Frontal cortex (tissue), 4 donors: ENCODE data around the gene FTSJ1. TPM values are rescaled to one million over a fixed set of nuclear protein-coding genes. Genes with fewer than 3 reads are reported as not detected.

Experiments used
- DNase-seq, 2 donors: peaks; one replicate each; pipeline ENCODE4 v3.0.0; 2012; ENCODE audit warnings: low spot score in 2 of 2
- FAIRE-seq: peaks from 2 replicates; lab custom pipeline; 2012; peaks lifted over from hg19 to GRCh38; lab: Jason Lieb, UNC
- total RNA-seq: library from RNA; depleted of rRNA; stranded (reverse); fragments of >200 nt; gene quantifications from one replicate; pipeline ENCODE4 v1.2.3, GENCODE V29; 2014
- donor health status: control.
- donor health status: control.
- donor health status: control.

Gene FTSJ1
- total RNA-seq, 1 donor from 2014 or later = 36.3 TPM

DNA sequence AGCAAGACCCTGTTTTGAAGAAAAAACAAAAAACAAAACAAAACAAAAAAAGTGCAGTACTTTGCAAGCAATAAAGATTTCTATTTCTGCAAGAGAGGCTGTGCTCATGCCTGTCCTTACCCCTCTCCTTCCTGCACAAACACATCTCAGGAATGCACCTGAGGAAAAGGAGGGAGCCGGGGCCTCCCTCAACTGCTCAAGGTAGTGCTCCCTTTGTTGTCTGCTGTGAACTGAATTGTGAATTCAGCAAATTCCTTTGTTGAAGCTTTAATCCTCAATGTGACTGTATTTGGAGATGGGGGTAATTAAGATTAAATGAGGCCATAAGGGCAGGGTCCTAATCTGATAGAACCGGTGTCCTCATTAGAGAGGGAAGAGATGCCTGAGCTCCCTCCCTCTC lies 13.9 kb downstream of the FTSJ1 start:
- DNase-seq = no peak
- no peak for FAIRE-seq

DNA sequence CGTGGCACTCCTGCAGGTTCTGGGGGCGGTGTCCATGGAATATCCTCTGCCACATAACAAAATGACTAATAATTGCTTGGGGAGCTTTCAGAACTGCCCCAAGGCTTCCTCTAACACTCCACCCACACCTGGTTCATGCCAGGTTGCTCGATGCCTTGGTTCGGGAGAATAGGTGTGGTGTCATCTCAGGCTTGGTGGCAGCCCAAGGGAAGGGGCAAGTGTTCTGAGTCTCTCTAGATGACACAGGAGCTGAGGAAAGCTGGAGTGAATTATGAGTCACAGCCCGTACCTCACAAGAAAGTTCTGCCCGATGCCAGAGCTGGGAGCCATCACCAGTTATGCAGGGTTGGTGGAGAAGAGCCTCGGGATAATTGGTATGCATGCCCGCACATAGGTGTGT lies 14.7 kb downstream of the FTSJ1 start:
- FAIRE-seq (no peak), DNase-seq (no peak)

DNA sequence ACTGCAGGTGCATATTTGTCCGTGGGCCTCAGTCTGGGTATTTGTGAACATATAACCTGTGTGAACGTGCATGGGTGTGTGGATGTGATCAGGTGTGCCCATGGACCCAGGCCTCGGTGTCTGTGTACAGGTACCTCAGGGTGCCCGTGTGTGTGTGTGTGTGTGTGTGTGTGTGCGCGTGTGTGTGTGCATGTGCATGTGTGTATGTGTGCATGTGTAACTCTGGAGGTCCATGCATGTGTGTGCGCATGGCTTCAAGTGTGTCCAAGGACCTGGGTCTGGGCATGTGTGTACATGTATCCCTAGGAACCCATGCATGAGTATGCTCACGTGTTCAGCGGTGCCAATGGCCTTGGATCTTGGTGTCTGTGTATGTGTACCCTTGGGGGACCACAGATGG lies 15.8 kb downstream of the FTSJ1 start:
- DNase-seq = no peak
- no peak for FAIRE-seq

DNA sequence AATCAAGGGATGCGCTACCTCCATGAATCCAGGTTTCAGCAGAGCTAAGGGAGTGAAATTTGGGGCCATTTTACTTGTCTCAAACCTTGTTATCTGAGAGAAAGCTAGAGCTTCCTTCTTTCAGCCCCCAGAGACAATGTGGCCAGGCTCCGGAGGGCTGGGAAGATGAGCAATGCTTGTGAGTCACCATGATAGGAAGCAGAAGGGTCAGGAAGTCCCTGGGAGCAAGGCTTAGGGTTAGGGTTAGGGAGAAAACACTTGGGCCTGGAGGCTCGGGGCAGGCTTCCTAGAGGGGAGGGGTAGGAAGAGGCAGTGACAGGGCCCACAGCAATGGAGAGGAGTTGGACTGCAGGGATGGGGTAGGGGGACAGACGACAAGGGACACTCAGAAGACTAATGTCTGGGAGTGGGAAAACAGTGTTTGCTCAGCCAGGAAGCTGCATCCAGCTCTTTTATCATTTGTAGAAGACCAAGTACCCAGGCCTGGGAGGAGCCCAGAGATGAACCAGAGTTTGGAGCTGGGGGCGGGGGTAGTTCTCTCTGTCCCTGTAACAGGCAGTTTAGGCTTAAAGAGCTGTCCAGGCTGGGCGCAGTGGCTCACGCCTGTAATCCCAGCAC lies 16.4 kb downstream of the FTSJ1 start:
- FAIRE-seq = no peak

DNA sequence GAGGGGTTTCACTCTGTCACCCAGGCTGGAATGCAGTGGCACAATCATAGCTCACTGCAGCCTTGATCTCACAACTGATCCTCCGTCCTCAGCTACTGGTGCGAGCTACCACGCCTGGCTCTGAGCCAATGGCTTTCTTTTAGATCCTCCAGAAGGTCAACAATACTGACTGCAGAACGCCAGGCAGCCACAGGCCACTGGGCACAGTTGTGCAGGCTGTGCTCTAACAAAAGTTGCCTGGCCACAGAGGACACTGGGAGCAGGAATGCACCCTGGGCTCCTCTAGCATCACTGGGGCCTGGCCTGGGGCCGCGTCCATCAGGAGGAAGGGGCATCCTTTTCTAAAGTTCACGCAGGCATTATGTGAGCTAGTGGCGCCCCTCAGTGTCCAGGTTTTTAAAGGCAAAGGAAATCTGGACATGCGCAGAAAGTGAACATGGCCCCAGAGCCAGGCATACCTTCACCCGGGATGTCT lies 17.9 kb downstream of the FTSJ1 start:
- no peak for DNase-seq
- no peak for FAIRE-seq

More for the DNA sequence above, 16.4 kb downstream of the FTSJ1 start:
- DNase-seq = no peak

DNA sequence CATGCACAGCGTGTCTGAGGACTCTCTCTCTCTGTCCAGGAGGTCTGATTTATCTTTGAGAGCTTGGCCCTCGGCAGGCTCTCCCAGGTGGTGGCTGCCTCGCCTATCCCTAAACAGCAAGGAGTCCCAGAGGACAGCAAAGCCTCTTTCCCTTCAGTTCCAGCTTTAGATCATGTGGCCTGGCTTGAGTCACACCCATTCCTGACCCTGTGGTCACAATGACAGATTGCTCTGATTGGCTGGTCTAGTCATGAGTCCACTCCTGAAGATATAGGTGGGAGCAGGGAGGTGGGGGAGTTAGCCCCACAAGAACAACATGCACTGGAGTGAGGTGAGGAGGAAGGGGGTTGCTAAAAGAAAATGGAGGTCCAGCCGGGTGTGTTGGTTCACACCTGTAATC lies 20.7 kb downstream of the FTSJ1 start:
- DNase-seq (no peak), FAIRE-seq (no peak)

DNA sequence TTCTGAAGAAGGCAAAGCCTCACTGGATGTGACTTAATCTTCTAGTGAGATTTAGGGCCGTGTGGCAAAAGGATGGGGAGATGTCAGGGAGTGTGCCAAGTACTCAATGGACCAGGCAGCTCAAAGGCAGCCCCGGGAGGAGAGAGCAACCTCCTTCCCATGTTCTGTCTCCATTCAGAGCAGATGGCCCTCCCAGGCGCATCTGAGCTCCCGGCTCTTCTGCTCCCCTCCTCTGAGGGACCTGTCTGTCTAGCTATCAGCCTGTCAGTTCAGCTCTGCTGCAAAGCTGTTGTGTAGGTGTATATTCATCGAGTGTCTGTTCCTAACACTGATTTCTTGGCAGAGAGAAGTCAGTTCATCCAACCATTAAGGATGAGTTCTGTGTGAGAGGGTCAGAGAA lies 21.9 kb downstream of the FTSJ1 start:
- DNase-seq (no peak), FAIRE-seq (no peak)

DNA sequence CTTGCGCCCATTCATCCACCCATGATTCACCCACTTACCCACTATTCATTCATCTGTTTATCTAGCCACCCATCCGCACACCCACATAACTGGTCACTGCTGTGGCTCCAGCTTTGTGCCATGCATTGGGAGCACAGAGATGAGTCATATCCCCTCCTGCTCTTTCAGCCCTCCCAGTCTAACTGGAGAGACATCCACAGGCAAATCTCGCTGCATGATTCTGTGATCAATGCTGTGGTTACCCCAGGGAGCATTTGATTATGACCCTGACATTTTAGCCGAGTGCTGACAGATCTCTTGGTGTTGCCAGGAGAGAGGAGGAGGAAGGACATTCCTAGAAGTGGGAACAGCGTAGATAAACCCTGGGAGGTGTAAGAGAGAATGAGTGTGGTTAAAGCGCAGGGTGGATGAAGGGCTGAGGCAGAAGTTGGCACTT lies 22.4 kb downstream of the FTSJ1 start:
- FAIRE-seq (no peak), DNase-seq (no peak)

DNA sequence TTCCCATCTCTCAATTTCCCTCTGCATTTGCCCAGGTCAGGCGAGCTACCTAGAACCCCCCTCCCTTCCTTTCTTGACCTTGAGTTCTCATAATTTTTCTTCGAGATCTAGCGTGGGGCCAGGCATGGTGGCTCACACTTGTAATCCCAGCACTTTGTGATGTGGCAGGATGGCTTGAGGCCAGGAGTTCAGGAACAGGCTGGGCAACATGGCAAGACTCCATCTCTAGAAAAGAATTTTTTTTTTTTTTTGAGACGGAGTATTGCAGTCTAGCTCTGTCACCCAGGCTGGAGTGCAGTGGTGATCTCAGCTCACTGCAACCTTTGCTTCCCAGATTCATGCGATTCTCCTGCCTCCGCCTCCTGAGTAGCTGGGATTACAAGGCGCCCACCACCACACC lies 28.3 kb downstream of the FTSJ1 start:
- no peak for DNase-seq
- FAIRE-seq = no peak

DNA sequence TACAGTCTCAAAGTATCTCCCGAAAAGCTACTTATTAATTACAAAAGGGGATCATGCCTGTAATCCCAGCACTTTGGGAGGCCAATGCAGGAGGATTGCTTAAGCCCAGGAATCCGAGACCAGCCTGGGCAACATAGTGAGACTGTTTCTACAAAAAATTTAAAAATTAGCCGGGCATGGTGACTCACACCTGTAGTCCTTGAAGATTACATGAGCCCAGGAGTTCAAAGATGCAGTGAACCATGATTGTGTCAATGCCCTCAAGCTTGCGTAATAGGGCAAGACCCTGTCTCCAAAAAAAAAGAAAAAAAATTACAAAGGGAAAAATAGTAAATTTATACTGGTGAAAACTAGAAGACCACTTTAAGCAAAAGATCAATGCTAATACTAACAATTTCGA lies 29.5 kb downstream of the FTSJ1 start:
- FAIRE-seq (no peak), DNase-seq (no peak)

DNA sequence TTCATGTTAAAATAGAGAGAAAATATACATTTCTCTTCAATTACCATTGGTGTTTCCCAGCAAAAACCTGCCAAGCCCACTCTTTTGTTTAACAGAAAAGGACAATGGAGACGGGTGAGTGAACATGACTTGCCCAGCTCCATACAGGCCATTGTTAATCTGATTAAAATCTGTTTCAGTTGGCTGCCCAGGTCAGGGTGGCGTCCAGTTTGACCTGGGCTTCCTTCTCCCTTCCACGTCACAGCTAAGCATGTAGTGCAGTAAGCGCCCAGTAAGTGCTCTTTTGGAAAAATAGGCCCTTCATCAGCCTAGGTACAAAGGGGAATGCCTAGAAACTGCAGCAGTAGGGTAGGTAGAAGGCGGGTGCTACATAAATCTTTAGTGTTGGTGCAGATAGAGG lies 31.2 kb downstream of the FTSJ1 start:
- DNase-seq = no peak
- FAIRE-seq = no peak

DNA sequence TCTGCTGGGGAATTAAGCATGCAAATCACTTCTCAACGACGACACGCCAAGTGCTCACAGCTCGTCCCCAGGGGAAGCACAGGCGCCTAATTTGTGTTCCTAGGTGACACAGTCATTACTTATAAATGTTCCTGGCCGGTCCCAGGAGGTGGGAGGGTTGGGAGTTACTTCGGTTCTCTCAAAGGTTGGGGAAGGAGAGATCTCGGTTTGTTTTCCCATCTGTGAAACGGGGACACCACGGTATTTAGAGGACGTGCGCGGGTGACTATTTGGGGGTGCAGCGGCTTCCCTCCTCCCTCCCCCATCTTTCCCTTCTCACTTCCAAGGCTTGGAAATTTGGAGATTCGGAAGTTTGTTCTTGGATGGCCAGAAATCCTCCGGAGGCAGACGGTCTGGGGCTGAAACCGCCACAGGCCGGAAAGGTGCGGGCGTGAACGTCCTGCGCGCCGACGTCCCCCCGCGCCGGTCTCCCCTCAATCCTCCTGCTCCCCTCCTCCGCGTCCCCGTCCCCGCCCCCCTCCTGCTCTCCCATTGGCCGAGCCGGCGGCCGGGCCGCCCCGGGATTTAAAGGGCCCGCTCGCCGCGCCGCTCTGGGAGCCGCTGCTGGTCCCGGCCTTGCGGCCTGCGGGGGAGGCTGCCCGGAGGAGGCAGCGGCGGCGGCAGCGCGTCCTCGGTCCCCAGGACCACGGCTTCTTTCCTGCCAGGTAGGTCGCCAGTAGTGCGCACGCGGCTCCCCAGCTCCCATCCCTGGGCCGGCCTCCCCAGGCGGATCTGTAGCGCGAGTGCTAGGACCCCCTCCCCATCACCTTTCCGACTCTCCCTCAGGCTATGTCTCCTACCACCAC lies 32.6 kb downstream of the FTSJ1 start, which contains the start of gene PORCN:
PORCN (plus strand) TSS at position 593 of the 845 bp plus-strand sequence. CDS start 829 bp downstream, outside the sequence.
- no peak for FAIRE-seq
- DNase-seq = peak; percentile 85 to 88

DNA sequence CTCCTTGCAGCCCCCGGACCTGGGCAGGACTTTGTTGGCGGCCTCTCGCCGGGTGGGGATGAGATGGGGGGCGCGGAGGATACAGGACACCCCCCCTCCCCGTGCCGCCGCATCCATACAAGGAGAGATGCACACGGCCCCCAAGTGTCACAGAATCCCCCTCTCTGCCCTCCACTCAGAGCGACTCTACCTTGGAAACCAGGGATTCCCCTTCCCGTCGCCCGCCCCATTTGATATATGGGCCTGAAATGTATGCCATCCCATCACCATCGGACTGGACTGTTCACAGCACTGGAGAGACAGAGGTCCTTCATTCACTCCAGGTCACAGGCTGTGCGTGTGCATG lies 33.2 kb downstream of the FTSJ1 start:
- DNase-seq = no peak

DNA sequence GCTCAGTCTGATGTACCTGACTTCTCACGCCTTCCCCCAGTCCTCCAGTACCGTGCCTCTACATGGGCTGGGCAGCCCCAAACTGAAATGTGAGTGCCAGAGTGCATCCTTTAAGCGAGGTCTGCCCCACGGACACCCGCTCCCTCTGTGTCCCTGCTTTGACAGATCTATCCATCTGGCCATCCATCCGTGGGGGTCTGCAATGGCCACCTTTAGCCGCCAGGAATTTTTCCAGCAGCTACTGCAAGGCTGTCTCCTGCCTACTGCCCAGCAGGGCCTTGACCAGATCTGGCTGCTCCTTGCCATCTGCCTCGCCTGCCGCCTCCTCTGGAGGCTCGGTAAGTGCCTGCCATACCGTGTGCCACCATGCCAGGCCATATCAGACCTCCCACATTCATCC lies 33.6 kb downstream of the FTSJ1 start:
- DNase-seq = no peak
- no peak for FAIRE-seq

More for the DNA sequence above, 33.2 kb downstream of the FTSJ1 start:
- FAIRE-seq = no peak

DNA sequence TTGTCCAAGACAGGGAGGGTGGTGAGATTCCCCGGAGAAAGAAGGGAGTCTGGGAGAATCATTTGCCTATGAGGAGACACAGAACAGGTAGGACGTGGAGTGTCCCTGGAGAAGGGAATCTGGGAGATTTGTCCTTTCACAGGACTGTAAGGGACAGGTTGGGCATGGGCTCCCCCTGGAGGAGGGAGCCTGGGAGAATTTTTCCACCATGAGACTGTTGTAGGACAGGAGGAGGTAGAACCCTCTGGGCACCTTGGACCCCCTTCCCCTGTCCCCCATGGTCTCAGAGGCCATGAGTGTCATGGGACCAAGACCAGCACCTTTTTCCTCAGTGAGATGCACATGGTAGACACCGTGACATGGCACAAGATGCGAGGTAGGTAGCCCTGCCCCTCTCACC lies 35.6 kb downstream of the FTSJ1 start:
- DNase-seq (no peak), FAIRE-seq (no peak)

DNA sequence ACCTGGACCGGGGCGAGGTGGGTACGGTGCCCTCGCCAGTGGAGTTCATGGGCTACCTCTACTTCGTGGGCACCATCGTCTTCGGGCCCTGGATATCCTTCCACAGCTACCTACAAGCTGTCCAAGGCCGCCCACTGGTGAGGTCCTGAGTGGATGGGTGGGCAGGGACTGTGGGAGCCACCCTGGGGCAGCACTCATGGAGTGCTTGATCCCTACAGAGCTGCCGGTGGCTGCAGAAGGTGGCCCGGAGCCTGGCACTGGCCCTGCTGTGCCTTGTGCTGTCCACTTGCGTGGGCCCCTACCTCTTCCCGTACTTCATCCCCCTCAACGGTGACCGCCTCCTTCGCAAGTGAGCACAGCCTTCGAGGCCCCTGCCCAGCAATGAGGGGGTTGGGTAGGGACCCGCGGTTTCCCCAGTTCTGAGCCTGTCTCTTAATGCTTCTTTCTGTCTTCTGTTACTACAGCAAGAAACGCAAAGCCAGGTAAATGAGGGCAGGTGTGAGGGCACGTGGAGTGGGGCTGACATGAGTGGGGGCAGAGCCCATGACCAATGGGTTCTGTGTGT lies 36.5 kb downstream of the FTSJ1 start:
- FAIRE-seq (no peak), DNase-seq (no peak)

DNA sequence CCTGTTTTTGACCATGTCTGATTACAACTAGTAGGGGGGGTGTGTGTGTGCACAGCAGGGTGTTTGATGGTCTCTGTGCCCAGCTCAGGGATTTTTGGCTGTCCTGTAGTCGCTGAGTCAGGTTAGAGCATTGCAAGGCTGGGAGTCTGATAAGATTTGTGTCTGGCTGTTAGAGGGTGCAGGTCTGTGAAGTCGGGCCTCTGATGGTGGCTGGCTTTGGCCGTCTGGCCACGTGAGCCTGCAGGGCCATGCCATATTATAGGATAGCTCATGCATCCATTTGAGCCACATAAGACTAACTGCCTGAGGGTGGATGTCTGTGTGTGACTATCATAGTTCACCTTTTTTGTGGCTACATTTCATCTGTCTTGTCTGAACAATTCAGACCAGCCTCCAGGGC lies 37.7 kb downstream of the FTSJ1 start:
- DNase-seq (no peak), FAIRE-seq (no peak)

DNA sequence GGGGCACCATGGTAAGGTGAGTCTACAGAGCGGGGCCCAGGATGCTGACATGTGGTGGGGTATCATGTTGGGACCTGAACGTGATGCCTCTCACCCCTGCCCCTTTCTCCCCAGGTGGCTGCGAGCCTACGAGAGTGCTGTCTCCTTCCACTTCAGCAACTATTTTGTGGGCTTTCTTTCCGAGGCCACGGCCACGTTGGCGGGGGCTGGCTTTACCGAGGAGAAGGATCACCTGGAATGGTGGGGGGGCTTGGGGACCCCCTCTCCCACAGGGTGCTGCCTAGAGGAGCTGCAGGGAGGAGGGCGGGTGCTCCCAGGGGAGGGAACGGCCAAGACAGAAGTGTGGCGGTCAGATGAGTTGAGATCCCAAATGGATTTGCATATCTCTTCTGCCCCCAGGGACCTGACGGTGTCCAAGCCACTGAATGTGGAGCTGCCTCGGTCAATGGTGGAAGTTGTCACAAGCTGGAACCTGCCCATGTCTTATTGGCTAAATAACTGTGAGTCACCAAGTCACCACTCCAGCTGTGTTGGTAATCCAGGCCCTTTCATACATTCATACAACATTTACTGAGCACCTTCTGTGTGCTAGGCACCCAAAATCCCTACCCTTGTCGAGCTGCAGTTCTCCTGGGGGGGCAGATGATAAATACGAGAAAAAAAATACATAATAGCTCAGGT lies 38.3 kb downstream of the FTSJ1 start:
- DNase-seq (no peak), FAIRE-seq (no peak)

DNA sequence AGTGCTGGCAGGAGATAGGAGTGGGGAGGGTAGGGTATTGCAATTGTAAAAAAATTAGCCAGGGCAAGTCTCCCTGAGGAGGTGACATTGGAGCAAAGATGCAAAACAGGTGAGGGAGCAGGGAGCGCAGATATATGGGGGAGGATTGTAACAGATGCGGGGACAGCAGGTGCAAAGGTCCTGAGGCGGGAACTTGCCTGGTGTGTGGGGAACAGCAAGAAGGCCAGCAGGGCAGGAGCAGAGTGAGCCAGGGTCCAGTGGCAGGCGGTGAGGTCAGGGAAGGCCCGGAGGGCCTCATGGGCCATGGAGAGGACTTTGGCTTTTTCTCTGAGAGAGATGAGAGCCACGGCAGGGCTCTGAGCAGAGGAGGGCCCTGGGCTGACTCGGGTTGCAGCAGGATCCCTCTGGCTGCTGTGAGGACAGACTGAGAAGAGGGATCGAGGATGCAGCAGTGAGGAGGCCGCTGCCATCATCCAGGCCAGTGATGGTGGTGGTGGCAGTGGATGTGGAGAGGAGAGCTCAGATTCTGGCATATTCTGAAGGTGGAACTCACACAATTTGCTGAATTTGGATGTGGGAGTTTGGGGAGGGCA lies 39.0 kb downstream of the FTSJ1 start:
- FAIRE-seq (no peak), DNase-seq (no peak)

DNA sequence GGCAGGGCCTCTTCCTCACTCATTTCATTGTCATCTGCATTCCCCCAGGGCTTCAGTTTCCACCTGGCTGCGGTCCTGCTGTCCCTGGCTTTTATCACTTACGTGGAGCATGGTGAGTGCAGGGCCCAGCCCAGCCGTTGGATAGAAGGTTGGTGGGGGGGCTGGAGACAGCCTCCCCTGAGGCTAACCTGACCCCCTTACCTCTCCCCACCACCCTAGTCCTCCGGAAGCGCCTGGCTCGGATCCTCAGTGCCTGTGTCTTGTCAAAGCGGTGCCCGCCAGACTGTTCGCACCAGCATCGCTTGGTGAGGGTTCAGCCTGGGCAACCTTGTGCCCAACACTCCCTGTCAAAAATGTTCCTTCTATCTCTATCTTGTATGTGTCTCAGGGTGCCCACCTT lies 39.8 kb downstream of the FTSJ1 start:
- DNase-seq (no peak), FAIRE-seq (no peak)
